KOPT-K1 (cell line): Measurements from ENCODE around the gene OLFM1.

Source experiments
- H3K27ac ChIP-seq: fragments of 200-600 bp; sonication (generic); 2 replicates; pipeline ENCODE4 v1.5.1; 2016; ENCODE audit warnings: antibody characterized with exemption, mild to moderate bottlenecking, low read depth, low read length; ENCODE audit not compliant: poor library complexity, severe bottlenecking
- H3K36me3 ChIP-seq: fragments of 200-600 bp; sonication (generic); 2 replicates; pipeline ENCODE4 v1.5.1; 2017; ENCODE audit warnings: antibody characterized with exemption, mild to moderate bottlenecking, low read length, moderate library complexity; ENCODE audit not compliant: insufficient read depth
- H3K9me3 ChIP-seq: fragments of 200-600 bp; sonication (generic); 2 replicates; pipeline ENCODE4 v1.5.1; 2017; ENCODE audit warnings: antibody characterized with exemption, low read length, mild to moderate bottlenecking; ENCODE audit not compliant: insufficient read depth, poor library complexity, severe bottlenecking

The OLFM1 gene

GRCh38 chr9:135116881-135117280 lies 29.4 kb downstream of the OLFM1 start:
- H3K36me3 ChIP-seq: no peaks in the 10 kb centered on the region
- no peak overlapping the region for H3K27ac ChIP-seq
- no peaks in the 10 kb centered on the region for H3K9me3 ChIP-seq

GRCh38 chr9:135117281-135117680 lies 29.8 kb downstream of the OLFM1 start:
- no peaks in the 10 kb centered on the region for H3K36me3 ChIP-seq
- H3K27ac ChIP-seq: no peak overlapping the region
- H3K9me3 ChIP-seq: no peaks in the 10 kb centered on the region

GRCh38 chr9:135119496-135120064 lies 32.1 kb downstream of the OLFM1 start:
- H3K9me3 ChIP-seq: no peaks in the 10 kb centered on the region
- no peaks in the 10 kb centered on the region for H3K36me3 ChIP-seq
- no peak overlapping the region for H3K27ac ChIP-seq

DNA sequence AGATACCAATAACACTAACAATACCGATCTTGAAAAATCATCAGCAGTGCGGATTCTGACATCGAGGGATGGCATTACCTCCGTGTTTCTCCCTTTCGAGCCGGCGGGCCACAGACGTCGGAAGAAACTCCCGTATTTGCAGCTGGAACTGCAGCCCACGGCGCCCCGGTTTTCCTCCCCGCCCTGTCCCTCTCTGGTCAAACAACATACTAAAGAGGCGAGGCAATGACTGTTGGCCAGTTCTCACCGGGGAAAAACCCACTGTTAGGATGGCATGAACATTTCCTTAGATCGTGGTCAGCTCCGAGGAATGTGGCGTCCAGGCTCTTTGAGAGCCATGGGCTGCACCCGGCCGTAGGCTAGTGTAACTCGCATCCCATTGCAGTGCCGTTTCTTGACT lies 32.8 kb downstream of the OLFM1 start:
- no peaks in the 10 kb centered on the region for H3K36me3 ChIP-seq
- H3K27ac ChIP-seq: no peak overlapping the region
- H3K9me3 ChIP-seq: no peaks in the 10 kb centered on the region

- Histone ChIP-seq H3K36me3 (no peaks in the 10 kb centered on the region), H3K9me3 (no peaks in the 10 kb centered on the region), H3K27ac (no peak overlapping the region)
These were observed 34.8 kb downstream of the OLFM1 start for GRCh38 chr9:135122316-135122715.

- Histone ChIP-seq H3K36me3 (no peaks in the 10 kb centered on the region), H3K27ac (no peak overlapping the region), H3K9me3 (no peaks in the 10 kb centered on the region)
These were observed 35.8 kb downstream of the OLFM1 start for GRCh38 chr9:135123126-135123772.

GRCh38 chr9:135123773-135124134 lies 36.3 kb downstream of the OLFM1 start:
- Histone ChIP-seq H3K36me3 (no peaks in the 10 kb centered on the region), H3K27ac (no peak overlapping the region), H3K9me3 (no peaks in the 10 kb centered on the region)

GRCh38 chr9:135126451-135127187 lies 39.2 kb downstream of the OLFM1 start:
- Histone ChIP-seq H3K27ac (no peak overlapping the region), H3K9me3 (no peaks in the 10 kb centered on the region), H3K36me3 (no peaks in the 10 kb centered on the region)

GRCh38 chr9:135127718-135128670 lies 40.5 kb downstream of the OLFM1 start:
- no peaks in the 10 kb centered on the region for H3K36me3 ChIP-seq
- no peak overlapping the region for H3K27ac ChIP-seq
- no peaks in the 10 kb centered on the region for H3K9me3 ChIP-seq

- H3K27ac ChIP-seq: no peak overlapping the region
- H3K9me3 ChIP-seq: no peaks in the 10 kb centered on the region
These were observed 41.7 kb downstream of the OLFM1 start for GRCh38 chr9:135129137-135129695.

GRCh38 chr9:135130207-135130976 lies 42.9 kb downstream of the OLFM1 start:
- no peaks in the 10 kb centered on the region for H3K36me3 ChIP-seq
- H3K9me3 ChIP-seq: no peaks in the 10 kb centered on the region
- H3K27ac ChIP-seq: no peak overlapping the region

More at GRCh38 chr9:135129137-135129695, 41.7 kb downstream of the OLFM1 start:
- H3K36me3 ChIP-seq: no peaks in the 10 kb centered on the region

GRCh38 chr9:135131488-135131887 lies 44.0 kb downstream of the OLFM1 start:
- H3K9me3 ChIP-seq: no peaks in the 10 kb centered on the region
- no peaks in the 10 kb centered on the region for H3K36me3 ChIP-seq
- no peak overlapping the region for H3K27ac ChIP-seq

DNA sequence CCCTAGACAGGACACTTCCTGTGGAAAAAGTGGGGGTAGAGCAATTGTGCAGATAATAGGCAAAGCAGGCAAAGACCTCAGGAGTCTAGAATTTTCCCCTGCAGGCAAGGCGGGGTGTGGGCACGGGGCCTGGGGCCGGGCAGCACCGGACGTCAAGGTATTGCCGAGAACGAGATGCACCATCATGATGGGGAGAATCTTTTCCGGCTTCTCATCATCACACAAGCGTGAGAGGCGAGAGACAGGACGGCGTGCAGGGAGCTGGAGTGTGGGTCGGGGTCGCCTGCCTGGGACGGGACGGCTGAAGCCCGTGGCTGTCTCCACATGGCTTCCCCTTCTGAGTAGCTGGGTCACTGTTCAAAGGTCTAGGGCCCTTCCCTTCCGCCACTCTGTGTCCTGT lies 44.5 kb downstream of the OLFM1 start:
- no peaks in the 10 kb centered on the region for H3K36me3 ChIP-seq
- H3K9me3 ChIP-seq: no peaks in the 10 kb centered on the region
- H3K27ac ChIP-seq: no peak overlapping the region
